RWPE2 (cell line): ENCODE measurements around the gene BMP6.

Experiments
- ATAC-seq: fragments of 200-7000 bp; cut with Tn5 transposase; 3 replicates; pipeline ENCODE4 v1.9.1; 2021; ENCODE audit warnings: low read depth
- DNase-seq: peaks from one replicate; pipeline ENCODE4 v3.0.0-alpha.2; 2020; ENCODE audit warnings: low spot score
- H3K27ac ChIP-seq: fragments of 450-650 bp; 2 replicates; pipeline ENCODE4 v1.5.1; 2017; ENCODE audit warnings: mild to moderate bottlenecking; ENCODE audit not compliant: poor library complexity, severe bottlenecking
- H3K27me3 ChIP-seq: fragments of 250-450 bp; sonication (Bioruptor Pico); 2 replicates; pipeline ENCODE4 v1.5.1; 2021; ENCODE audit warnings: mild to moderate bottlenecking, moderate library complexity; ENCODE audit not compliant: insufficient read depth, poor library complexity, severe bottlenecking
- H3K36me3 ChIP-seq: fragments of 250-450 bp; sonication (Bioruptor Pico); 2 replicates; pipeline ENCODE4 v1.5.1; 2020; ENCODE audit warnings: low read depth, mild to moderate bottlenecking, moderate library complexity
- H3K4me1 ChIP-seq: fragments of 250-450 bp; sonication (Bioruptor Pico); 2 replicates; pipeline ENCODE4 v1.5.1; 2021; ENCODE audit warnings: mild to moderate bottlenecking, moderate library complexity; ENCODE audit not compliant: insufficient read depth, poor library complexity, severe bottlenecking
- H3K4me3 ChIP-seq: fragments of 250-450 bp; sonication (Bioruptor Pico); 2 replicates; pipeline ENCODE4 v1.5.1; 2021; ENCODE audit warnings: mild to moderate bottlenecking, moderate library complexity; ENCODE audit not compliant: severe bottlenecking
- H3K9me3 ChIP-seq: fragments of 250-450 bp; sonication (Bioruptor Pico); 2 replicates; pipeline ENCODE4 v1.5.1; 2021; ENCODE audit warnings: mild to moderate bottlenecking, moderate library complexity; ENCODE audit not compliant: severe bottlenecking
- TF ChIP-seq, protein P1 (sequence below): fragments of 450-650 bp; IDR thresholded peaks from one replicate; pipeline ENCODE4 v1.5.1; 2017; ENCODE audit warnings: mild to moderate bottlenecking, moderate library complexity; ENCODE audit not compliant: poor library complexity, severe bottlenecking

The BMP6 gene

DNA sequence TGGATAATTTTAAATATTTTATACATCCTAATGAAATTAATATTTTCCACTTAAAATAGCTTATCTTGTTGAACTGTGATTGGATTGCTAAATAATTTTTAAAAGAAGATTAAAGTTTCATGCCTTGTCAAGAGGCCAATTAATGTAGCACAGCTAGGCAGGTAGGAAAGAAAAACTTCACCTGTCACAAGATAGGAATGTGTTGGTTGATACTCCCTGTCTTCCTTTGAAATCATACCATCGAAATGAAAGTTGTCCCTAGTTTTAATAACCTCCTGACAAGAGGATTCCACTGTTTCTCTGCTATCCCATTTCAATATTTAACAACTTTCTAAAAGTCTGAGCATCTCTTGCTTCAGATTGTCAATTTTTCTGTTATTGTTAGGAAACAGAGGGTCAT lies 80.8 kb downstream of the BMP6 start:
- H3K4me1 ChIP-seq = no peaks in the 10 kb centered on the region
- H3K36me3 ChIP-seq = no peaks in the 10 kb centered on the region
- H3K4me3 ChIP-seq = no peak overlapping the region
- peaks cover 16% of the 10 kb centered on the region for H3K27me3 ChIP-seq
- H3K27ac ChIP-seq = no peak overlapping the region
- no peaks in the 10 kb centered on the region for H3K9me3 ChIP-seq
- DNase-seq = no peak
- TF ChIP-seq, protein P1, sequence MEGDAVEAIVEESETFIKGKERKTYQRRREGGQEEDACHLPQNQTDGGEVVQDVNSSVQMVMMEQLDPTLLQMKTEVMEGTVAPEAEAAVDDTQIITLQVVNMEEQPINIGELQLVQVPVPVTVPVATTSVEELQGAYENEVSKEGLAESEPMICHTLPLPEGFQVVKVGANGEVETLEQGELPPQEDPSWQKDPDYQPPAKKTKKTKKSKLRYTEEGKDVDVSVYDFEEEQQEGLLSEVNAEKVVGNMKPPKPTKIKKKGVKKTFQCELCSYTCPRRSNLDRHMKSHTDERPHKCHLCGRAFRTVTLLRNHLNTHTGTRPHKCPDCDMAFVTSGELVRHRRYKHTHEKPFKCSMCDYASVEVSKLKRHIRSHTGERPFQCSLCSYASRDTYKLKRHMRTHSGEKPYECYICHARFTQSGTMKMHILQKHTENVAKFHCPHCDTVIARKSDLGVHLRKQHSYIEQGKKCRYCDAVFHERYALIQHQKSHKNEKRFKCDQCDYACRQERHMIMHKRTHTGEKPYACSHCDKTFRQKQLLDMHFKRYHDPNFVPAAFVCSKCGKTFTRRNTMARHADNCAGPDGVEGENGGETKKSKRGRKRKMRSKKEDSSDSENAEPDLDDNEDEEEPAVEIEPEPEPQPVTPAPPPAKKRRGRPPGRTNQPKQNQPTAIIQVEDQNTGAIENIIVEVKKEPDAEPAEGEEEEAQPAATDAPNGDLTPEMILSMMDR = no peak
- 0 out of 3 replicates have a peak, but pooled peaks have one; percentile 38 for ATAC-seq

DNA sequence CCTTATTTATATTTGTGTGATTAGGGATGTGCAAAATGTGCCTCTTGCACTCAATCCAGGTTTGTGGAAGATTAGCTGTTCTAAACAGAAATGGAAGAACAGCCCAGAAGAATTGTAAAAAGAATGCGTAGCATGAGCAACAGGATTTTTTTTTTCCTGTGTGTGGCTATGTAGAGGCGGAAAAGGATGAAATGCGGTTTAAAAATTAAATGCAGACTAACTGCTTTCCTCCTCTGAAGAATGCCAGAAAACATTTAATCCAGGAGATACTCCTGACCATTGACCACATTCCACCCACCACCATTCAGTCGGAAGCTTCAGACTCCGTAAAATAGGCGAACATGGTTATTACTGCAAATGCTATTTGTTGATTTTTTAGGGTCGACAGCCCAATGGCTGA lies 83.4 kb downstream of the BMP6 start:
- no peaks in the 10 kb centered on the region for H3K4me1 ChIP-seq
- H3K36me3 ChIP-seq = no peaks in the 10 kb centered on the region
- H3K9me3 ChIP-seq = no peaks in the 10 kb centered on the region
- TF ChIP-seq, protein P1 = no peak
- H3K27ac ChIP-seq = no peak overlapping the region
- ATAC-seq (no peak), DNase-seq (no peak)
- H3K4me3 ChIP-seq = no peak overlapping the region
- H3K27me3 ChIP-seq = peaks cover 14% of the 10 kb centered on the region

- H3K9me3 ChIP-seq = no peaks in the 10 kb centered on the region
- DNase-seq = no peak
- TF ChIP-seq, protein P1 = no peak
- ATAC-seq = no peak
- no peaks in the 10 kb centered on the region for H3K36me3 ChIP-seq
- H3K4me3 ChIP-seq = no peak overlapping the region
- no peaks in the 10 kb centered on the region for H3K4me1 ChIP-seq
- H3K27ac ChIP-seq = no peak overlapping the region
- no peaks in the 10 kb centered on the region for H3K27me3 ChIP-seq
These were observed 85.5 kb downstream of the BMP6 start for GRCh38 chr6:7811441-7811840.

DNA sequence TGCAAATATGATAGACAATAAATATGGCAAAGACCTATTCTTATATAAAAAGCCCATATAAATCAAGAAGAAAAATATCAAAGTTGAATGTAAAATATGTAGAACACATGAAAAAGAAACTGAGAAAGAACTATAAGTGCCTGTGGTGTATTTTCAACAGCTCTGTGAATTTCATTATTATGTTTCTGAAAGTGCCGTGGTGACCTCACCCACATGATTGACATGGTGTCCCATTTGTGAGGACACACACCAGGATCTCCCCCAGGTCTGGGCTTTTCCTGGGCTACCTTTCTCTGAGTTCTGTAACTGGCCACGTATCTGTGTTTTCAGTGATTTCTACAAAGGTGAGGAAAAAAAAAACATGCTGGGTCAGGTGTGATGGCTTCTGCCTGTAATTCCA lies 86.7 kb downstream of the BMP6 start:
- Histone ChIP-seq H3K4me3 (no peak overlapping the region), H3K36me3 (no peaks in the 10 kb centered on the region), H3K9me3 (no peaks in the 10 kb centered on the region), H3K27ac (no peak overlapping the region), H3K4me1 (no peaks in the 10 kb centered on the region), H3K27me3 (no peaks in the 10 kb centered on the region)
- DNase-seq (no peak), ATAC-seq (no peak)
- TF ChIP-seq, protein P1 = no peak

- H3K36me3 ChIP-seq = no peaks in the 10 kb centered on the region
- no peak for ATAC-seq
- no peaks in the 10 kb centered on the region for H3K9me3 ChIP-seq
- H3K4me1 ChIP-seq = no peaks in the 10 kb centered on the region
- TF ChIP-seq, protein P1 = no peak
- no peak overlapping the region for H3K27ac ChIP-seq
- H3K27me3 ChIP-seq = no peaks in the 10 kb centered on the region
- H3K4me3 ChIP-seq = no peak overlapping the region
- DNase-seq = no peak
These were observed 87.3 kb downstream of the BMP6 start for GRCh38 chr6:7813193-7813592.
